Limb (tissue), 2 donors: Measurements from ENCODE around the gene HS3ST4.
"Not testable (repeated sequence)": the region's sequence is repeated elsewhere in the genome, so short reads cannot be mapped to it uniquely, and the experiment has no call there.

Experiments
- DNase-seq, 2 donors: peaks; one replicate each; pipeline ENCODE4 v3.0.0-alpha.2; 2016; ENCODE audit errors: extremely low spot score in 2 of 2

HS3ST4 gene

GRCh38 chr16:25988882-25989281 is 297.1 kb downstream of the HS3ST4 start:
- no peak for DNase-seq

DNA sequence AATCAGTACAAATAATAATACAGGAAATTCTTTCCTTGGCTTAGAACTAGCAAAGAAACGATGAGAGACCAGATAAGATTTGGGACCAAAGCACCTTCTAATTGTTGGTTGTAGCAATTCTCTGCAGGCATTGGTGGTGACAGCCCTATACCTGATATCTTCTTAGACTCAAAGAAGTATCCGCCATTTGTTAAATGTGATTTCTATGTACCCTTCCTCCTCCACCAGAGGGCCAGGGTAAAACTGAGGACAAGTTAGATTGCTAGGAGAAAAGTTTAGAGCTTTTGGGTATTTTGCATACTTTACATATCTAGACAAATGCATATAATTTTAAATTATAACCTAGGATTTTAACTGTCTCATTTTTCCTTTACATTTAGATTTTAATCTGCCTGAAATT is 304.3 kb downstream of the HS3ST4 start:
- DNase-seq: no peak

DNA sequence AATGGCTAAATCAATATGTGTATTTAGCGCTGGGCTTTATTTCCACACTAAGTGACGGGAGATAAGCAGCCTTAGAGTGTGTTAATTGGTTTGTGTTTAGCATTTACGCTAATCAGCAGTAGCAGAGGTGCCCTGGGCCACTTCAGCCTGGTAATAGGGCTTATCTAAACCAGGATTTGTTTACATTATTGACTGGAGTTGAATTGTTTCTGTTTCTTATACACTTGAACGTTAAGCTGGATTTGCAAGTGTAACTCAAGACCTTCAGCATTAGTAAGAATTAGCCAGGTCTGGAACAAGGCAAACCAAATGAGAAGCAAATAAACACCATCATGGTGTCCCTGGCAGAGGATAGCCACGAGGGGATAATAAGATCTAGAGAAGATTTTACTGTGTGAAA is 313.6 kb downstream of the HS3ST4 start:
- no peak for DNase-seq

GRCh38 chr16:26012376-26012775 is 320.6 kb downstream of the HS3ST4 start:
- DNase-seq: no peak

DNA sequence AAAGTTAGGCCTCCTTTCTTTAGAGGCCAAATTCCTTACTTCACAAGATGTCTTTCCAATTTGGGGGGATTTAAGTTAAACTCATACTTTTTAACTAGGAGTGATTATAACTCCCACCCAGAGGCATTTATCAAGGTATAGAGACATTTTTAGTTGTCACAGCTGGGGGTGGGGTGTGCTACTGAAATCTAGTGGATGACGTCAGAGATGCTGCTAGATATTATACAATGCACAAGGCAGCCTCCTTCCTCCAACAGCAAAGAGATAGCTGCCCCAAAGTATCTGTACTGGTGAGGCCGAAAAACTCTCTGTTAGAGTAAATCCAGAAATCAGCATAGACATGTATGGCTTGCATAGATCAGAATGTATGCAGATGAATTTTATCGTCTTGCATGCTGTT is 324.0 kb downstream of the HS3ST4 start:
- no peak for DNase-seq

- DNase-seq: no peak
Observed at GRCh38 chr16:26016989-26017388, 325.2 kb downstream of the HS3ST4 start.

DNA sequence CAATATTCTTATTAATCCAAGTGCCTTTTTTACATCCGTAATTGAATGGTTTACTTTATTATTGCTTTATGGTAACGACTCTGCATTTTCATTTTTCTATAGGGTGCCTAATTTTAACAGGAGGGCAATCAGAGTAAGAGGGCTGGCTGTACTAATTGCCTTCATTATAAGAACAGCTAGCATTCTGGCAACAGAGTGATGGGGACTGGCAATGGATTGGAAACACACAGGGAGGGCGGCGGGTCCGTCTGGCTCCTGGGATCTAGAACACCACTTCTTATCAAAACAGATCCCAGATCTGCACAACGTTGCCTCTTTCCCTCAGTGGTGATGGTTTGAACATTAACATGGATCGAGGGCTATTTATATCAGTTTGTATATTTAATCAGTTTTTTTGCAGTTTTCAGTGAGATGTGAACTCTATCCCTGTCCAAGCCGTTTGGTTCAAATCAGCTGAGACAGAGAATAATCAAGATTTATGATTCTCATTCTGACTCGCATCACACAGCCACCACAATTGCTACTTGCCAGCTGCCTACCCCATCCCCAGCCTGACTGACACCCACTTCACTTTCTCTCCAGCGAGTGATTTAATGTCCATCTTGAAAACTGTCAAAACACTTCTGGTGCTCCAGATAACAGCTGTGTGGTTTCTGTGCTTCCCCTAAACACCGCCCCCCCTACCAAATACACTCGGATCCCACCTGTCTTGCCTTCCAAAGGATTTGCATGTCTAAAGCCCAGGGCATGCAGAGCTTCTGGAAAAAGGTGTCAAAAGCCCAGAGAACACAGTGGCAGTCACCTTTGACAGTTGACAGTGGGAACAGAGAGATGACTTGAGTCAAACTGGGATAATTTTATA is 327.9 kb downstream of the HS3ST4 start:
- DNase-seq: no peak

DNA sequence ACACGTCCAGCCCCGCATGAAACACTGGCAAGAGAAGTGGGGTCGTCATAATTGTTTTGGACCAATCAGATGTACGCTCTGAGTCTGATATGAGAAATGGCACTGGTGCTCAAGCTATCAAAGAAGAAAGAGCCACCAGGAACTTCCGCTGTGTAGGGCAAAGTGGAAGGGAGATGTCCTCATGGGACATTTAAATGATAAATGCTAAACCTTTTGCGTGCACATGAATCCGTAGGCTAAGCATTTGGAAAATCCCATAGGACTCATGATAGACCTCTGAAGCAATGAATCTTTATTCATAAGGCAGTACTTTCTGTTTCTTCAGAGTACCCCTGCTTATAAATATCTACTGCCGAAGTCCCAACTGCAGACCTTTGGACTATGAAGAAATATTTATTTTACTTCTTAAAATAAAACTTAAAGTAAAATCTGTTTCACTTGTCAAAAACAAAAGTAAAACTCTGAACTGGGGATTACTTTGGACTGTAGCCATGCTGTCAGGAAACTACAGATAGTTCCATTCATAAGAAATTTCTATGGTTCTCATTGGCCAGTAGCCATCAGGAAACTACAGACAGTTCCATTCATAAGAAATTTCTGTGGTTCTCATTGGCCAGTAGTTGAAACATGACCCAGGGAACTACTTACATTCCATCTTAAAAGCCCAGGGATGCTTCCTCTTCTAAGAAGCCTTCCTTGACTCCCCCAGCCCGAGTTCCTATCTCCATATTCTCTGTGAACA is 335.1 kb downstream of the HS3ST4 start:
- peak in 1 of 2 donors; percentile 38 for DNase-seq

DNA sequence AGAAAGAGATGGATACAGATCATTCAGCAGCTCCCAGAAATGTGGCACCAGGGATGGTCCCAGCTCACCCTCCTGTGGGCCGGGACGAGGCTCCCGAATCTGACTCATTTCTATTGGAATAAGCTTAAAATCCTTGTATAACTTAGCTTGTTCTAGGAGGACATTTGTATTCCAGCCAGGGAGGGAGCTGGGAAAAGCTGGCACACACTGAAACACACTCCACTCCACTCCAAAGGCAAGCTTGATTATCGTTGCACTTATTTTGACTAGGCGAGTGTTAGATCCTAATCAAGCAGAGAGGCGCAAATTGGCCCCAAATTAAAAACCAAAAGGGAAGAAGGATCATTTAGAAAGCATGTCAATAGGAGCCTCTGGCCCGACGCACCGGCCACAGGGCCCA is 339.5 kb downstream of the HS3ST4 start:
- DNase-seq: no peak

DNA sequence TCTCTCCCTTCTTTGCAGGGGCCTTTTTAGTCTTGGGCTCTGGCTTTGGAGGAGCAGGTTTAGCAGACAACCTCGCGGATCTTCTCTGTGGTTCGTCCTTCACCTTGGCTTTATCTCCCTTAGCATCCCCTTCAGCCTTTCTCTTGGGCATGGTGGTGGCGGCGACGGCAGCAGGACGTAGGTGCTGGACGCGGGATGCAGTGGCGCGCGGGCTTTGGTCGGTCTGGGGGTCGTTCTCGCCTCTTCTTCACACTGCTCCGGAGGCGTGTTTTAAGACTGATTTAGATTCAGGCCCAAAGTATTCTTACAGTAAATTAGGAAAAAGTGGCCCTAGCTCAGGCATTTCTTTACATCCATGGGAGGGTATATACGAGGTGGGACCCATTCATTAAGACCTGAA is 340.9 kb downstream of the HS3ST4 start:
- not testable (repeated sequence) for DNase-seq

- DNase-seq: no peak
Observed at GRCh38 chr16:26041952-26042668, 350.4 kb downstream of the HS3ST4 start.

GRCh38 chr16:26050472-26050871 is 358.7 kb downstream of the HS3ST4 start:
- DNase-seq: no peak

GRCh38 chr16:26051063-26051462 is 359.3 kb downstream of the HS3ST4 start:
- no peak for DNase-seq

DNA sequence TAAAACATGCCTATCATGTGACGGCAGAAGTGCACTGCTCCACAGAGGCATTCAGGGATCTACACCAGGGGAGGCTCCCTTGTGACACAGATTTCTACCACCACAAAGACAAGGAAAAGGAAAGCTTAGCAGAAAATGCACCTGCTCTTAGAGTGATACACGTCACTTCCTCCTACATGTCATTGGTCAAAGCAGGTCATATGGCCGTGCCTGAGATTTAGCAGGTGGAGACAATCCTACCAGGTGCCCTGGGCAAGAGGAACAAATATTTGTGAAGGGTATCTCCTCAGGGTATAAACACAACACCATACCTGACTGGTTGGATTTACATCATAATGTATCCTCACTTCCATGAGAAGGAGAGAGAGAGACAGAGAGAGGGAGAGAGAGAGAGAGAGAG is 362.1 kb downstream of the HS3ST4 start:
- no peak for DNase-seq

DNA sequence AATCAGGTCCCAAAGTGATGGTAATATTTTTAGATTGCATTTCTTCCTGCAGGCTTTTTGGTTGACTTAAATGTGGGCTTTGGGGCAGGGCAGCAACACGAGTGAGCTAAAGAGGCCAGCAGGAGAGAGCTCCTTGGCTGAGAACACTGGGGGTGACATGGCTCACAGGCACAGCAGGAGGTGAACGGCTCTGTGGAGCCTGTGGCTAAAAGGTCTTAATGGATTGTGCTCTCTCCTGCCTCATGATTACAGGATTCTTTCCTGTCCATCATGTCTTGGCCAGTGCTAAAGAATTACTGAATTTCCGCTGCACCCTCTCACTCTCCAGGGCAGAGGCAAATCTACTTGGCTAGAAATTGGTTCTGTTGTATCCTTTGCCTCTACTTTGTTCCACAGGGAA is 366.6 kb downstream of the HS3ST4 start:
- no peak for DNase-seq

GRCh38 chr16:26070302-26071100 is 378.7 kb downstream of the HS3ST4 start:
- peak; percentile 50 to 77 for DNase-seq

DNA sequence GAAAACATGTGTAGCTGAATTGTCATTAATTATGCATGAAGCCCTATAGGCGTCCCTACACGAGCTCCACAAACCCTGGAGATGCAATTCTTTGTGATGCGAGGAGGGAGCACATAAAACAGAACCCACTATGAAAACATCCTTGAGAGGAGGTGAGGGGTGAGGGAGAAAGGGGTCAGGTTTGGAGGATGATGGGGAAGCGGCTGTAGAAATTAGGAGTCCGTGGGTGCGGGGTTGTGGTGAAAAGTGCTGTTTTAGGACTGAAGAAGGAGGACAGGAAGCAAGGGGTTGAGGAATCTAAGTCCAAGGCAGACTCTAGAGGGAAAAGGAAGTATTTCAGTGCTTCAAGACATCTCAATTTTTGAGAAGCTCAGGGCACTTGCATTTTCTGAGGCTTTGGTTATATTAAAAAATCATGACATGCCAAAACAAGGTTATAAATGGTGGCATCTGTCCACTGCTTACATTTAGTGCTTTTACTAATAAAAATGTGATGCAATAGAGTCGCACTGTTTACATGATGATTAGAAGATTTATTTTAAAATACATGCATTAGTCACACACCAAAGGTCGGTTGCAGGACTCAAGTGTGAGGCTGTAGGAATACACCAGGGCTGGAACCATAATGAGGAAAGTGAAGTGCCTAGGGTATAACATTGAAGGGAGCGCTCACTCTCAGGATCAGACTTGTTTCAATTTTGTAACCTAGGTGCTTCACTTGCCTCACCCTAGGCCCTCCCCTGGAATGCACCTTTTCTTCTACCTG is 379.5 kb downstream of the HS3ST4 start:
- peak in 1 of 2 donors; percentile 43 for DNase-seq

GRCh38 chr16:26078716-26079355 is 387.1 kb downstream of the HS3ST4 start:
- no peak for DNase-seq

- DNase-seq: no peak
Observed at GRCh38 chr16:26087091-26087490, 395.3 kb downstream of the HS3ST4 start.

DNA sequence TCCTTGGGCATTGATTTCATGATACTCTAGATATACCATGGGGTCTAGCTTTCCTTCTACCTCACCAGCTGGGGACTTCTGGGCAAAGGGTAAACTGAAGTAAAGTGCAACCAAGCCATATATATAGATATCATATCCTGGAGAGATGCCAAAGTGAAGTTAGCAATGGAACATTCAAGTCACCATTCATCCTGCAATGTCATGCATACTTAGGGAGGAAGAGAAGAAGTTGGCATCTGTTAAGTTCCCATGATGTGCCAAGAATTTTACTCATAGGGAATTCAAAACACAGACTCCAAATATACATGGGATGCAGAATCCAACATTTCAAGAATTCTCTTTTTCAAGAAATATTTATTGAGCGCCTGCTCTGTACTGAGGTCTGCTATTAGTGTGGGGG is 399.8 kb downstream of the HS3ST4 start:
- DNase-seq: peak in 1 of 2 donors; percentile 25
